Activated effector memory CD4-positive, alpha-beta T cell treated with anti-CD3 and anti-CD28 coated beads, Interleukin-2, amount 50 U/mL, for 16 hours (primary cell): ENCODE results near the gene GNAZ.

Source experiments
- DNase-seq: peaks from one replicate; pipeline ENCODE4 v3.0.0-alpha.2; 2020

Gene GNAZ

DNA sequence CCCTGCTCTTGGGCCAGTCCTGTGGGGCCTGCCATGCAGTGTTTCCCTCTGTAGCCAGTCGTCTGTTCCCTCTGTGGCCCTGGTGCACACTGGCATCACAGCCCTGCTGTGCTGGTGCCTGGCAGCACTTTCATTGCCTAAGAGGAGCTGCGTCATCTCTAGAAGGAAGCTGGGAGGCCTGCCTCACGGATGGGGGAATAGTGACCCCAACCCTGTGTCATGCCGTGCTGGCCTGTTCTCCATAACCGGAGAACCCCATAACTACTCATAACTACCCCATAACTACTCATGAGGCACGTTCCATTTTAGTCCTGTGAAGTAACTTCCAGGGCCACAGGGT lies 88.9 kb downstream of the GNAZ start:
- DNase-seq, result no peak

DNA sequence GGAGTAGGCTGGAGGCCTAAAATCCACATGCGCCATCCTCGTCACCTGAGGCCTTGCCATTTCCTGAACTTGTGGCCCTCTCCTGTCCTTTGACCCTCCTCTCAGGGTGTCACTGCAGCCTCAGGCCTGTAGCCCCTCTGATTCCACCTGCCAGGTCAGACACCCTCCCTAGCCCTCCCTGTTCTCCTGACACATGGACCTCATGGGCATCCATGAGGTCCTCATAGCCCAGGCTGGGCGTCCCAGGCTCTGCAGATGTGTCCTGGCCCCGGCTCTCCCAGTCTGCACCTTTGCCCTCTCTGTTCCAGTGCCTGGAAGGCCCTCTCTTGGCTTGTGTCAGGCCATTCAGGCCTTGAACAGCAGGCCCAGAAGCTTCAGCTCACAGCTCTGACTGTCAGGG lies 90.7 kb downstream of the GNAZ start:
- DNase-seq, result no peak

DNA sequence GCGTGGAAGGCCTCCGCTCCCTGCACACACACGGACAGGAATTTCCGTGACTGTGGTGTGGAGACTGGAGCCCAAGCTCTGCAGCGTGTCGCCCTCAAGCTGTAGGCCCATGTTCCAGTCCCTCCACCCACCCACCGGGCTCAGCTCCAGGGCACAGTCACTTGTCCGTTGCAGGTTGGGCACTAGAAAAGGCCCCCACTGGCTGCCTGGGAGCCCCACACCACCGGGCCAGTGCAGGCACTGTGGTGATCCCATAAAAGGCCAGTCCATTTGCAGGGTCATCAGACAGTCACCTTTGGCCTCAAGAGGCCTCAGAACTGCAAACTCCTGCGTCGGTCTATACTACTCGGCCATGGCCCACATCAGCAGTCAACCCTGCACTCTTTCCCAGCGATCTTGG lies 91.3 kb downstream of the GNAZ start:
- no peak for DNase-seq

DNA sequence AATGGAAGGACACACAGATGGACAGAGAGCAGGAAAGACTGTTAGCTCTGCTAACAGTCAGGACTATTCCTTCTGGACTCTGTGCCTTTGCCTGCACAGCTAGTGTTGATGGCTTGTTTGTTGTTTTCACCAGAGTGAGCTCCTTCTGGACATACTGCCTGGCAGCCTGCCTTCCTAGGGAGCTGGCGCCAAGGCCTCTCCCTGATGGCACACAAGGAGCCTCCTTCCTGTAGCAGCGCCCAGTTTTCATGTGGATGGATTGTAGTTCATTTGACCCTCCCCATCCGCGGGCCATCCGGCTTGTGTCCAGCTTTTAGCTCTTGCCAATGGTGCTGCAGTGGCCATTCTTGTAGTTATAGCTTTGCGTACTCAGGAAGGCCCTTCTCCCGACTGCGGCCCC lies 93.3 kb downstream of the GNAZ start:
- no peak for DNase-seq

DNA sequence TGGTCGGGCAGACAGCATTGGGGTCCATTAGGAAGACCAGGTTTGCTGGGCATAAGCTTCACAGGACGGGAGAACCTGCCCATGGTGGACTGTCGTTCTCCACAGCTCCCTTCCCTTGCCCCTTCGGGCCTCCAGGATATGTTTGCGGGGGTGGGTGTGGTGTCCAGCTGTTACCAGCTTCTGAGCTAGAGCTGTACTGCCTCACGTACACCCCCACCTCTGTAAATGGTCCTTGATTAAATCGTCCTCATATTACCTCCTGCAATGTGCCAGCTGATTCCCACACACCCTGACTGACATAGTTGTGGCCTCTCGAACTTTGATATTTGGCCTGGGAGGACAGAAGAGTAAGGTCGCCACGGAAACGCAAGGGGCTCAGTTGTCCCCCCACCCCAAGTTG lies 93.8 kb downstream of the GNAZ start:
- no peak for DNase-seq

DNA sequence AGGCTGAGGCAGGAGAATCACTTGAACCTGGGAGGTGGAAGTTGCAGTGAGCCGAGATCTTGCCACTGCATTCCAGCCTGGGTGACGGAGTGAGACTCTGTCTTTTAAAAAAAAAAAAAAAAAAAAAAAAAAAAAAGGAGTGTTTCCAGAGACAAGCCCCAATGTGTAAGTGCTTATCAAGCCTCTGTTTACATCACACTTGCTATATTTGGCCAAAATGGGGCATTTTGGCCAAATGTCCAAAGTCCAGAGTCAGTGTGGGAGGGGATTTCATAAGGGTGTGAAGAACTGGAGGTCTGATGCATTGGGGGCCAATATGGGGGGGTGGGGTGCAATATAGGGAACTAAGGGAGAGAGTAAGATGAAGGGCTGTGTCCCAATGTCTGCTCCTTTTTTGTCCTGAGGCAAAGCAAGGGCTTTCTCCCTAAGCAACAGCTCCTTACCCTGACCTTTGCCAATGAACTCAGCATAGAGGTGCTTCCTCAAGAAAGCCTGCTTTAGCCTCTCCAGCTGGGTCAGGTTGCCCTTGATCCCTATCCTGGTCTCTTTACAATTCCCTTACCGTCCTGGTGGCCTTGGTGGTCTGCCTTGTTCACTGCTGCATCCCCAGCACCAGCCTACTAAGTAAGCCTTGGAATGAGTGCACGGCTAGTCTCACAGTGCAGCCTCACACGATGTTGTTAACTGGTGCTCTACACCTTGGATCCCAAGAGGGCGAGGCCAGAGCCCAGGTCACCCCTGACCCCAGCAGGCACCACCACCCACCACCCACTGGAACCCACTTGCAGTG lies 95.9 kb downstream of the GNAZ start:
- DNase-seq, result no peak

DNA sequence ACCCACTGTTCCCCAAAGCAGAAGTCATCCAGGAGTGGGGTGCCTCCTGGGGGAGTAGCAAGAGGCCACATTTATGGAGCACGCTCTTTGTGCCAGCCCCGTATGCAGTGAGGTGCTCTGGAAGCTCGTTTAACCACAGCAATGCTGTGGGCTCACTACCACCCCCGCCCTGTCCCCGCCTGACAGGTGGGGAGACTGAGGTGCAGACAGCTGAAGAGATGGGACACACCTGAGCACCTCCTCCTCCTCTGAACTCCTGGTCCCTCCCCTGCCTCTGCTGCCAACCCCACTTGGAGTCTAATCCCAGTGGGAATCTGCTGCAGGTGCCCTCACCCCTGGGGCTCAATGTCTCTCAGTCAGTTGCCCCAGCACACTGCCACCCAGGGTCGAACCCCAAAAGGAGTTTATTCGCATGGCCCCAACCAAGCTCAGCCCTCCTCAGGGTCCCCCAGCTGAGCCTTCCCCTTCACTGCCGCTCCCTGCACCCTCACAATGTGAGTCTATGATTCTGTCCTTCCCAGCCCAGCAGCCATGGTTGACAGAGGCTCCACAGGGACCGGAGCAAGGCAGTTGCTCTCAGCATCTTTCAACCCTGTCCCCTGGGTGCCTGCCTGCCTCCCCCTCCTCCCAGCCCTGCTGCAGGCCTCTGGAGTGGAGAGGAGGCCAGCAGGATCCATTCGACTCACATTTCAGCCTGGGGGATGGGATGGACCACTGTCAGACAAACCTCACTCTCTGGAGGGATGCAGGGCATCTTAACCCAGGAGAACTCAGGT lies 96.7 kb downstream of the GNAZ start:
- DNase-seq, result no peak

DNA sequence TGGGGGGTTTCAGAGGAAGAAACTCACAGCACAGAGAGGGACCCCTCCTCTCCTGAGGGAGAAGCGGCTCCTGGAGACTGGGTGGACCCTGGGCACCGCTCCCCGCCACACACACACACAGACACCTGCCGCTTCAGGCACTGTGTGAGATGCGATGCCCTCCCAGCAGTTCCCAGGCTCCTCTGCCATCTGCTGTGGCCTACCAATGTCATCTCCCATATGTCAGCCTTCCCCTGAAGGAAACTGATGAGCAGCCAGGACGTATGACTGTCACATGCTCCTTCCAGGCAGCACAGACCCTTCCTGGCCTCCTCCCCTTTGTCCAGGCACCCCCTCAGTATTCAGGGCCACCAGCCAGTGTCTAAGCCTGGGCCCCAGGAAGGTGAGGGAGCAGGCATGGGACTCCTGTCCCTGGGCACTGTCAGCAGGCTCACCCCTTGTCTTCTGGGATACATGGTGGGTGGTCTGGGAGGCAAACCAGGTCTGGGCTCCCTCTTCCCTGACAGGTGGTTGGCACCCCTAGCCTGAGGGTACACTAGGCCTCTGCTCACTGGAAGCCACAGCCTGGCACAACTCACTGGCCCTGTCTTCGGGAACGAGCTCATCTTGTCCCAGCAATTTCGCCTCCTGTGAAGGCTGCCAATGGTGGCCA lies 98.2 kb downstream of the GNAZ start:
- DNase-seq, result no peak

DNA sequence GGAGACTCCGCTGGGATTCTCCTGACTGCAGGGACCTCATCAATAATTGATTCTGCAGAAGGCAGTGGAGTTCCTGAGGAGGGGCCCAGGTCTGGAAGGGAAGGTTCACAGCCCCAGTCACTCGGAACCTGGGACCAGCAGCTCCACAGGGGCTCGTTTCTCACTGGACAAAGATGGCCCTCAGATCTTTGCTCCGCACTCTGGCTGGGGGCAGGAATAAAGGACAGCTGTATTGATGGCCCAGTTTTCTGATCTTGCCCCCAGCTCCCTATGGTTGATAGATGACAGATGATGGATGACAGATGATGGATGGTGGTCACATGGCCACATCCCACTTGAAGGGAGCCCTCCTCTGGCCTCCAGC lies 98.7 kb downstream of the GNAZ start:
- DNase-seq, result no peak
